GM19324 (cell line): ENCODE results near the gene NOSTRIN.
A peak's percentile ranks its signal among the peaks of the same experiment; 100 is the strongest.
"Not testable (repeated sequence)": the region's sequence is repeated elsewhere in the genome, so short reads cannot be mapped to it uniquely, and the experiment has no call there.

Experiments used
- ATAC-seq: cut with Tn5 transposase; IDR thresholded peaks from one replicate; pipeline ENCODE4 v1.9.1; 2021; ENCODE audit warnings: mild to moderate bottlenecking, moderate library complexity; ENCODE audit not compliant: unreplicated experiment, low FRiP score

Gene NOSTRIN

DNA sequence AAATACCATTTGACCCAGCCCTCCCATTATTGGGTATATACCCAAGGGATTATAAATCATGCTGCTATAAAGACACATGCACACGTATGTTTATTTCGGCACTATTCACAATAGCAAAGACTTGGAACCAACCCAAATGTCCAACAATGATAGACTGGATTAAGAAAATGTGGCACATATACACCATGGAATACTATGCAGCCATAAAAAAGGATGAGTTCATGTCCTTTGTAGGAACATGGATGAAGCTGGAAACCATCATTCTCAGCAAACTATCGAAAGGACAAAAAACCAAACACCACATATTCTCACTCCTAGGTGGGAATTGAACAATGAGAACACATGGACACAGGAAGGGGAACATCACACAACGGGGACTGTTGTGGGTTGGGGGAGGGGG lies 68.4 kb downstream of the NOSTRIN start:
- not testable (repeated sequence) for ATAC-seq

DNA sequence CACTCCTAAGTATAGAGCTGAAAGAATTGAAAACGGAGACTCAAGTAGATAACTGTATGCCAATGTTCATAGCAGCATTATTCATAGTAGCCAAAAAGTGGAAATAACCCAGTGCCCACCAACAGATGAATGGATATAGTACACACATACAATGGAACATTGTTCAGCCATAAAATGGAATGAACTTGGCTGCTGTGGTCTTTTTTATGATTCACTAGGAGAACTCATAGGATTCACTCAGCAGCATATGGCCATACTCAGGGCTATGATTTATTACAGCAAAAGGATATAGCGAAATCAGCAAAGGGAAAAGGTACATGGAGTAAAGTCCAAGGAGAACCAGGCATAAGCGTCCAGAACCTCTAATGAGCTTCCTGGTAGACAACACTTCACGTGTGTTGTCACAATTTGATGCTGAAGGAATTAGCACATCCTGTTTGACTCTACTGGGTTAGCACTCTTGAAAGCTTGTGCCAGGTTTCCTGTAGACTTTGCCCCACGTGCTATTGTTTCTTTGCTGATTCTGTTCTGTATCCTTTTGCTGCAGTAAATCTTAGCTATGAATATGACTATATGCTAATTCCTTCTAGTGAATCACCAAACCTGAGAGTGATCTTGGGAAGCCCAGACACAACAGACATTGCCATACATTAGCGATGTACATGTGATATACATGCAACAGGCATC lies 72.1 kb downstream of the NOSTRIN start:
- ATAC-seq, result no peak

DNA sequence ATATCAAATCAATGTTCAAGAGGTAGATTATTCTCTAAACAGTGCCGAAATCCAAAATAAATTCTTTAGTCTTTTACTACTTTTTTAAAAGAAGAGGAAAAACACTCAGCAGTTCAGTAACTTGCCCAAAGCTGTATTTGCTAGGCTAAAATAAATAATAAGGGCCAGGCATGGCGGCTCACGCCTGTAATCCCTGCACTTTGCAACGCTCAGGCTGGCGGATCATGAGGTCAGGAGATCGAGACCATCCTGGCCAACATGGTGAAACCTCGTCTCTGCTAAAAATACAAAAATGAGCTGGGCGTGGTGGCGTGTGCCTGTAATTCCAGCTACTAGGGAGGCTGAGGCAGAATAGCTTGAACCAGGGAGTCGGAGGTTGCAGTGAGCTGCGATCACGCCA lies 79.7 kb downstream of the NOSTRIN start:
- ATAC-seq, result not testable (repeated sequence)

DNA sequence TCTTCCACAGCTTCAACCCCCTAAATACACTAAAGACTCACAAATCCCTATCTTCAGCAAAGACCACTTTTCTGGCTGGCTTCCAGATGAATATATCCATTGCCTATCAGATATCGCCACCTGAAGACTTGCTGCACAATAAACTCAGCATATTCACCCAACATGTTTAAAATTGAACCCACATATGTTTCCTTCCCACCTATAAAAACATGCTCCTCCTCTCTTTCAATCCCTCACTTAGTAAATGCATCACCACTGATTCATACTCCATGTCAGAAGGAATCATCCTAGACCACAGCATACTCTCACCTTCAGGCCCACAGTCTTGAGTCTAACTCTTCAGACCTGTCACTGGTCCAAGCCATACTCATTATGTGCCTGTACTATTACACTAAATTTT lies 82.5 kb downstream of the NOSTRIN start:
- ATAC-seq, result no peak

DNA sequence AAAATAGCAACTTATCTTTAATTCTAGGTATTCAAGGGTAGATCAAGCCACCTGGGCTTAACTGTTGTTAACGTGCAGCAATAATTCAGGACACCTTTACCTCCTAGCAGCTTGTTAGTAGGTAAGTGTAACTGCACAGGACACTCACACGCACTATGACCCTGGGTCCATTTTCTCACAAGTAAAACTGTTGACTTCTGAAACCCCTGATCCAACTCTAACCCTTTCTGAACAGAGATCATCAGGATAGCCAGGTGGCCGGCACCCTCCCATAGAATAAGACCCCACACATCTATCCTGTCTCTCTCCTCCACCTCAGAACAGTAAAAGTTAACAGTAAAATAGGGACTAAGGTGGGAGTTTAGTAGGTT lies 87.2 kb downstream of the NOSTRIN start:
- no peak for ATAC-seq

DNA sequence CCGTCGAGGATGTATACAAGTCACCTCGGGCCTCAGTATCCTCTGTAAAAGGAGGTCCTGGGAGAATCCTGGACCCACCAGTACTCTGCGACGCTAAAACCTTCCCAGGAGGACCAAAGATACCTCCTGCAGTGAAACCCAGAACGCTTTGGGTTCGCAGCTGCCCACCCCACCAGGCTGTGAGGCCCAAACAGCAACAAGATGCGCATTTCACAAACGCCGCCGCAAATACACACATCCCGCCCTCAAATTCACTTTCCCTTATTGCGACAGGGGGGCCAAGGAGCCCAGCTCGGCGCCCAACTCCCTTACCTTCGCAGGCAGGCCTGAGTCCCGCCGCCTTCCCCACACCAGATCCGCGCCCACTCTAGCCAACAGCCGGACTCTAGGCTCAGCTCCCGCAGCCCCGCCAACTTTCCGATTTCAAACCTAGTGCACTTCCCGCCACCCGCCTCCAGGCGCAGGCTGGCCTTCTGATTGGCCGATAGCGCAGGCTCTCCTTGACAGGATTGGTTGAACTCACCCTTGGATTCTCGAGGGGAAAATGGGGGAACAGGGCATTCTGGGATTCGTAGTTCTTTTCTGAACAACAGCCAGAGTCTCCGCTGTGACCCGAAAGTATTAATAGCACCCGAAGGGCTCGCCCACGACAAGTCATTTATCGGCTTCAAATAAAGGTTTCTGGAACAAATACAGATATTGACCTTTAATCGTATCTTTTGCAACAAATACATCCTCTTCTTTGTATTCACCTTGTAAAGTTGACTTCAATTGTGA lies 87.8 kb downstream of the NOSTRIN start, which contains the start of gene SPC25:
Gene SPC25, minus strand, starts transcription at position 425 of the 777 bp plus-strand sequence. CDS start 911 bp downstream, outside the sequence.
- ATAC-seq, result peak; percentile 100

DNA sequence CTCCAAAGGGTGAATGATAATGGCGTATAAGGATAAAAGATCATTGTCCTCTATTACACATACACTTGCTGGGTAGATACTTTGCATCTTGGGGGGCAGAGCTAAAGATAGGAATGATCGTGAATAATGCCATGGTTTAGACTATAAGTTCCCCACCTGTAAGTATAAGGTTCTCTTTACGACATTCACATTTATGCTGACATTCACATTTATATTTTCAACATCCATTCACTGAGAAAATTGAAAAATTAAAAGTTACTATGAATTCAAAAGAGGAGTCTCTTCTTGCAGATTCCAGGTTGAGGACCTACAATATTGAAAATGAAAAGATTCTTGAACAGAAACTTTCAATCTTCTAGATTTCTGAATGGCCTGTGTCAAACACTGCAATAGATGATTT lies 89.9 kb downstream of the NOSTRIN start:
- no peak for ATAC-seq

DNA sequence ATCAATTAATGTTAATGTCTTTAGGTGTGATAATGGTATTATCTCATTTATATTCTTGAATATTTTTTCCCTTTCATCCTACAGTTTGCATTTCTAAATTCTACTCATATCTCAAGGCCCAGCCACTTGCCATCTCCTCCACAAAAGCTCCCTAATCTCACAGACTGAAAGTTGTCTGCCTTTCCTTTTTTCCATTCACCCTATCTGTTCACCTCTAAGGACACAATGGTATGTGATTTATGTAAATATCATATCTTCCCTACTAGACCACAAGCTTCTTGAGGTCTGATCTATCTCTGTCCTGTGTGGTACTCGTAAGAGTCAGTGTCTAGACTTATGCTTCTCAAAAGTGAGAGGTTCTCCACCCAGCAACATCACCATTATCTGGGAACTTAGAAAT lies 91.7 kb downstream of the NOSTRIN start:
- ATAC-seq, result no peak

DNA sequence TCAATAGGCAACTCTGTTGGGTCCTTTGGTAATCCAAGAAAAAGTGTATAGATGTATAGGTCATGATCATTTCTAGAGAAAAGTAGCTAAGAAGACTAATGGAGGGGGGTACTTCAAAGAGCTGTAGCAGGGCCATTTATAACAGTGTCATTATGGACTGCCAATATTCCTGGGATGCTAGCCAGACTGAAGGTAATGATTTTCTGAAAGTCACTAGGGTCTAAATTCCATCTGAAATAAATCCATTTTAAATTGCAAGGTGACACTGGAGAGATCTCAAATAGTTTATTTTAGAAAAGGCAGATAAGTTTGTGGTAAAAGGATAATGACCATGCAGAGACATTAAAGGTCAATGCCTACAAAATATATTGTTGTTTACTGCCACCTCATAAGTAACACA lies 92.3 kb downstream of the NOSTRIN start:
- no peak for ATAC-seq

DNA sequence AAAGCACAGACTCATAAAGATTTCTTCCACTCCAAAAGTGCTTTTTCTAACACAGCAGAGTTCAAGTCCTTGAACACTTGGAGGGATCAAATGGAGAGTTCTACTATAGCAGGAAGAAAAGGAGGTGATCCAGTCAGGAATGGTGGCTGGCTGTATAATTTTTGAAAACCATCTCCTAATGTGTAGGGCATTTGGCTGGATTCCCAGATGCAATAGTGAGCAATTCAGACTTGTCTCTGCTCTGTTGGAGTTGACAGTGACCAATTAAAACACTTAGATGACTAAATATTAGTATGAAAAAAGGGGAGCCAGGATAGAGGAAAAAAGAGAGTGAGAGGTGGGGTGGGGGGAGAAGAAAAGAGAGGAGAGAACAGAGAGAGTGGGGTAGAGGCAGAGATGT lies 93.3 kb downstream of the NOSTRIN start:
- ATAC-seq, result no peak

DNA sequence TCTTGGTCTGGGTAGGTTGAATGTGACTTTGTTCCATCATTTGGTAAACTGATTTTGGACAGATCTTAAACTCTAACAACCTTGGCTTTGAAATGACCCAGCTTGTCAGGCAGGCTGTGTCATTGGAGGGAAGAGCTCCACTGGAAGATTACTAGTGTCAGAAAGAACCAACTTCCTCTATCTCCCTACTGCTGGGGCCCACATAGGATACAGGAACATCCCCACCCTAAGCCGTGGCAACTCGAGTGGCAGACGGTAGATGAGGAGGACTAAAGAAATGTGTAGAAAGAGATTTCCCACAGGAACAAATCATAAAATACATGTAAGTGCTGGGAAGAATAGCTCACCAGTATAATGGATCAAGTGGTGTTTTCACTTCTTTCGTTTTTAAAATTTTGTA lies 94.3 kb downstream of the NOSTRIN start:
- no peak for ATAC-seq

DNA sequence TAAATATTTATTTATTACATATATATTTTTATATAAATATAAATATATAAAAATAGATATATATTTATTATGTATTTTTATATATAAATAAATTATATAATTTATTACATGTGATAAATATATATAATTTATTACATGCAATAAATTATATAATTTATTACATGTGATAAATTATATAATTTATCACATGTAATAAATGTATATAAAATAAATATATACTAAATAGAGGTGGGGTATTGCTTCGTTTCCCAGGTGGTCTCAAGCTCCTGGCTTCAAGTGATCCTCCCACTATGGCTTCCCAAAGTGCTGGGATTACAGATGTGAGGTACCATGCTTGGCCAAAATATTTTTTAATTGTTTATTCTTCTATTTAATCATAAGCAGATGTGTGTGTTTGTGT lies 95.0 kb downstream of the NOSTRIN start:
- ATAC-seq, result no peak

DNA sequence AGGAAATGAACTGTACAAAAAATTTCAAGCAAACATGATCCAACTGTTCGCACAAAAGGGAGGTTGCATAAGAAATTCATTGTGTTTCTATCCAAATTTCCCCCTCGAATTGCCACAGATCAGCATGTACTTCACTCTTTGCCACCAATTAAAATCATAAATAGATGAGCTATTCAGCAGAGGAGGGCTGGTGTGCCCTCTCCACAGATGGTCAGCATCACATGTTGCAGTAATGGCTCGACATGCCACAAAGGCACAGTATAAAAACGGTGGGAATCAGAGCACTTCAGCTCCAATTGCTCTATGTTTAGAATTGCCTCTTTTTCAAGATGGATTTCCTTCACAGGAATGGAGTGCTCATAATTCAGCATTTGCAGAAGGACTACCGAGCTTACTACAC lies 98.6 kb downstream of the NOSTRIN start, which contains the start of gene G6PC2:
Gene G6PC2, plus strand, starts transcription at position 289 of the 400 bp plus-strand sequence. Its CDS starts 41 bp downstream, at position 330.
- no peak for ATAC-seq

DNA sequence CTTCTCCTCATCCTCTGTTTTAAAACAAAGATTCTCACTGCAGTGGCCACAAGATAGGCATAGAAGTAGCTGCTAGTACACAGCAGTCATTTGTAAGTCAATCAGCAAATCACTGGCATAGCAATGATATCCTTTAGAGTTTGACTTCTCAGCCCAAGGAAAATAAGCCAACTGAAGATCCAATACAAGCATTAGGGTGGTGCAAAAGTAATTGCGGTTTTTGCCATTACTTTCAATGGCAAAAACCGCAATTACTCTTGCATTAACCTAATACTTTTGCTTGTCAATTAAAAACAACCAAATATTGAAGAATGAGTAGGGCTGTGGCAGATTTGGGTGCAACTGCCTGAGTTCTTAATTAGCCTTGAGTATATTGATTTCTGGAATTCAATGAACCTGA lies 101.5 kb downstream of the NOSTRIN start:
- ATAC-seq, result no peak

DNA sequence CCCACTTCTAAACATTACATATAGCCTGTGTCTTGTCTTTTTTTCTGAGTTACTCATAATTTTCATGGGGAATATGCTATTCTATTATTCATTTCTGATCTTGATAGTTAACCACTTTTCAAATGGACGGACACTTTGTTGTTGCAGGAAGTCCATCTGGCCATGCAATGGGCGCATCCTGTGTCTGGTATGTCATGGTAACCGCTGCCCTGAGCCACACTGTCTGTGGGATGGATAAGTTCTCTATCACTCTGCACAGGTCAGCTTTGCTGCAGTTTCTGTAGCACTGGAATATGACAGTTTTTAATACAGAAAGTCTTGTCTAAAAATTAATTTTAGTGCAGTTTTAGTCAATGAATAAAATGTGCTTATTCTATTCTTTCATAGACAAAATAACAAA lies 101.9 kb downstream of the NOSTRIN start:
- no peak for ATAC-seq

DNA sequence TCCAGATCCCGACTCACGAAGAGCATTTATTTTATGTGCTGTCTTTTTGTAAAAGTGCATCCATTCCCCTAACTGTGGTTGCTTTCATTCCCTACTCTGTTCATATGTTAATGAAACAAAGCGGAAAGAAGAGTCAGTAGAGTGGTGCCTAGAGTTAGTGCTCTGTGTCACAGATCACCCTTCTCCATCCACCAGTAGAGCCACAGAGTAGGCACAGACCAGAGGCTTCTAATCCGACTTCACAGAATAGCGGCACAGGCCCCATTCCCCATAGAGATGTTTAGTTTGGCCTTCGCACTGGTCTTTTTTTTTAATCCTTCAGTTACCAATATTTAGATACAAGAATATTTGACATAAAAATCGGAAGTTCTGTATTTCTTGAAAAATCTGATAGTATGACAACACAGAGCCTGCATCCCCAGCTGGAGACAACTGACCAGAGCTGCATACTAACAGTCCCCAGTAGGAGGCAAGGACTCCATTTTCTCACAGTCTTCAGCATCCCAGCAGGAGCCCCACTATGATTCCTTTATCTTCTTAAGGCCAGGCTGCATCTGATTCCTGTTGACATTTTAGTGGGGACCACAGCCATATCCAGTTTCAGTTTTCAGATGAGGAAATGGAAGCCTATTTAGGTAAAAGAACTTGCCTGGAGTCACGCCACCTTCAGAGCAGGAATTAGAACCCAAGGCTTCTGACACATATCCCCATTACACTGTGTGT lies 105.7 kb downstream of the NOSTRIN start:
- ATAC-seq, result no peak

DNA sequence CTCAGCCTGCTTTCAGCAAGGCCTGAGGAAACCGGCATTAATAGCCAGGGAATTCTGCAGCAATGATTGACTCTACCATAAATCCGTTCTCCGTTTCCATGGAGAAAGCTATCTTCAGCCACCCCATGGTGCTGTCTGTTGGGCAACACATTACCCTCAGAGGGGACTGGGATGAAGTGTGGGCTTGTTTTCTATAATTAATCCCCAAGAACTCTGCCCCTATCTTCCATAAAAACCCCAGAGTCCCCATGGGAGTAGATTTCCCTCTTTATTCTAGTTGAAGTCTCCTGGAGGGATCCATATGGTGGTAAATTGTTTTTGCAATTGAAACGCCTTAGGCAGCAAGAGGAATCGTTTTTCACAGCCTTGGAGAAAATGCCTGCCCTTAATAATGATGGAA lies 107.9 kb downstream of the NOSTRIN start:
- ATAC-seq, result no peak

DNA sequence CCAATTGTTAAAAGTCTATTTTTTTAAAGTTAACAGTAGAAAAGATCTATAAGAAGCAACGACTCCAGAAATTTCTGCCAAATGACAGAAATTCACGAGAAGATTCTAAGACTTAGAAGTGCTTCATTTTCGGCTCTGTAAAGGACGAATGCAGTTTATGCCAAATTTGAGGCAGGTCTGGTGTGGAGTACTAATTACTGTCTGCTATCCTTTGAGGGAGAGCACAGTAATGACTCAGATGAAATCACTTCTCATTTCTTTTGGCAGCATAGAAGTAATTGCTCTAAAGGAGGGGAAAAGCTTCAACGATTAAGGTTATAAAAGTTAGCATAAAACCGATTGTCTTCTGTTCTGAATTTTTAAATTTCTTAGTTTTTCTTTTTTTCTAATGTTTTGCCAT lies 110.0 kb downstream of the NOSTRIN start:
- ATAC-seq, result no peak

DNA sequence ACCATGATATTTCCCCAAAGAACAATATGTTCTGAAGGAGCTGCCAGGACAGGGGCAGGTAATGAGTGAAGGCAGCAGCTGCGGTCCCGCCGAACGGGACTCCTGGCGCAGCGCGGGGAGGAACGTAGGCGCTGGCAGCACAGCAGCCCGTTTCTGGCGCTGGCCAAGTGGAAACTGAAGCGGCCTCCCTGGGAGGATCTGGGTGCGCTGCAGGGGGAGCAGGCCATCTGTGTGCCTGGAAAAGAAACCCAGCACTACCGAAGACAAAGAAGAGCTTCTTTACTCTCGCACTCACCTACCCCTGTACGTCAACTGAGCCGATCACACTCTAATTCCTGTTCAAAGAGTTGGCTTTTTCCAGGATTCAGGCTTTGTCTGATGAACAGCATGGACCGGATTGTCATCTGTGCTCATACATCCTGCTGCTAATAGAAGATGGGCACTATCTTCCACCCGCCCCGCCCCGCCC lies 110.5 kb downstream of the NOSTRIN start:
- ATAC-seq, result no peak

DNA sequence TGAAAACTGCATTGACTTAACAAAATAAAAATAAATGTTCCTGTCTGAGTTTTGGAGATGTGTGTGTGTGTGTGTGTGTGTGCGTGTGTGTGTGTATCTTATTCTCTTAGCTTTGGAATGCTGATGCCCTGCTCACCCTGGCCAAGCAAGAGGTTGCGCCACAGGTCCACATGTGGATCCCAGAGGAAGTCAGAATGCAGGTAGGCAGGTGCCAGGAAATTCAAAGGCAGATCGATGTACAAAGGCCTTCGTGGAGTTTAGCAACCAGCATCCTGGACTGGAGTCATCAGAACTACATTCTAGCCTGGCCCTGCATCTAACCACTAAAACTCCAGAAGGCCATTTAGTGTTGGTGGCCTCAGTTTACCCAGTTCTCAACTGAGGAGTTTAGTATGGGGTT lies 111.1 kb downstream of the NOSTRIN start:
- no peak for ATAC-seq
